Measurements from ENCODE around the gene ENGASE.

The ENGASE gene

GRCh38 chr17:79039886-79040285, 34.7 kb upstream of the ENGASE start:
- DNase-seq (ENCODE audit: low spot score) = no peak

- no peak for DNase-seq (ENCODE audit: low spot score)
Measured at GRCh38 chr17:79041041-79041570, 33.5 kb upstream of the ENGASE start.

GRCh38 chr17:79041723-79042420, 32.8 kb upstream of the ENGASE start:
- DNase-seq (ENCODE audit: low spot score) = no peak

- peak; percentile 54 for DNase-seq (ENCODE audit: low spot score)
Measured at GRCh38 chr17:79042421-79043190, 32.0 kb upstream of the ENGASE start.

GRCh38 chr17:79043191-79043930, 31.3 kb upstream of the ENGASE start:
- no peak for DNase-seq (ENCODE audit: low spot score)

- no peak for DNase-seq (ENCODE audit: low spot score)
Measured at GRCh38 chr17:79043931-79044320, 30.7 kb upstream of the ENGASE start.

- no peak for DNase-seq (ENCODE audit: low spot score)
Measured at GRCh38 chr17:79044462-79044861, 30.2 kb upstream of the ENGASE start.

- no peak for DNase-seq (ENCODE audit: low spot score)
Measured at GRCh38 chr17:79045001-79045729, 29.5 kb upstream of the ENGASE start.

- DNase-seq (ENCODE audit: low spot score) = peak; percentile 49
Measured at GRCh38 chr17:79045842-79046196, 28.8 kb upstream of the ENGASE start.

- DNase-seq (ENCODE audit: low spot score) = no peak
Measured at GRCh38 chr17:79046197-79046915, 28.3 kb upstream of the ENGASE start.

- DNase-seq (ENCODE audit: low spot score) = no peak
Measured at GRCh38 chr17:79046916-79047280, 27.7 kb upstream of the ENGASE start.

GRCh38 chr17:79047291-79047920, 27.2 kb upstream of the ENGASE start:
- no peak for DNase-seq (ENCODE audit: low spot score)

- no peak for DNase-seq (ENCODE audit: low spot score)
Measured at GRCh38 chr17:79047923-79048825, 26.4 kb upstream of the ENGASE start.

GRCh38 chr17:79048826-79049755, 25.5 kb upstream of the ENGASE start:
- no peak for DNase-seq (ENCODE audit: low spot score)

GRCh38 chr17:79049821-79050220, 24.8 kb upstream of the ENGASE start:
- no peak for DNase-seq (ENCODE audit: low spot score)

GRCh38 chr17:79050551-79050950, 24.1 kb upstream of the ENGASE start:
- no peak for DNase-seq (ENCODE audit: low spot score)

- DNase-seq (ENCODE audit: low spot score) = no peak
Measured at GRCh38 chr17:79051306-79051705, 23.3 kb upstream of the ENGASE start.

- DNase-seq (ENCODE audit: low spot score) = no peak
Measured at GRCh38 chr17:79052131-79052530, 22.5 kb upstream of the ENGASE start.
